ENCODE data around the gene GPC3. TPM values are rescaled to one million over a fixed set of nuclear protein-coding genes. Genes with fewer than 3 reads are reported as not detected.

Gene GPC3
- polyA plus RNA-seq, 1 experiment, result not detected

DNA sequence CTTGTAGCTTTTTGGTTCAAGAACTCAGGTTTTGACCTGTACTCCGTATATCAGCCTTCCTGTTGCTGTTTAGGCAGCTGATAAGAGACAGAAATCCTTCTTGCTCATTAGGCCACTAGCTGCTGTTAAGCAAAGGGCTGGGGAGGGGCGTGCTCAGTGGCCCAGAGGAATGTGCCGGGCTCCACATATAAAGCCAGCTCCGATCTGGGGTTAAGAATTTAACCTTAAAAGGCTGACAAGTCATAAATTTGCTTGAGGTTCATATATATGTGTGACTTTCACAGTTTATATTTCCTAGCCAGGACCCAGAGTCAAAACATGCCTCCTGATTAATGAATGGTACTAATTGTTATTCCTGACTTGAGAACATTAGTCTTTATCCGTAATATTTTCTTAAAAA, 15.3 kb downstream of the GPC3 start:
- POLR2A ChIA-PET, result no interaction called here
- no peak for DNase-seq (ENCODE audit: low read depth)
- no peak overlapping the region for H3K4me3 ChIP-seq (ENCODE audit: low read depth, low read length)
- CTCF ChIA-PET, result no interaction called here
- no peaks in the 10 kb centered on the region for H3K36me3 ChIP-seq (ENCODE audit: control insufficient read depth, insufficient read depth, low read length)
- H3K27me3 ChIP-seq (ENCODE audit: control insufficient read depth, insufficient read depth, low read length), result no peaks in the 10 kb centered on the region
- TF ChIP-seq, protein P1, sequence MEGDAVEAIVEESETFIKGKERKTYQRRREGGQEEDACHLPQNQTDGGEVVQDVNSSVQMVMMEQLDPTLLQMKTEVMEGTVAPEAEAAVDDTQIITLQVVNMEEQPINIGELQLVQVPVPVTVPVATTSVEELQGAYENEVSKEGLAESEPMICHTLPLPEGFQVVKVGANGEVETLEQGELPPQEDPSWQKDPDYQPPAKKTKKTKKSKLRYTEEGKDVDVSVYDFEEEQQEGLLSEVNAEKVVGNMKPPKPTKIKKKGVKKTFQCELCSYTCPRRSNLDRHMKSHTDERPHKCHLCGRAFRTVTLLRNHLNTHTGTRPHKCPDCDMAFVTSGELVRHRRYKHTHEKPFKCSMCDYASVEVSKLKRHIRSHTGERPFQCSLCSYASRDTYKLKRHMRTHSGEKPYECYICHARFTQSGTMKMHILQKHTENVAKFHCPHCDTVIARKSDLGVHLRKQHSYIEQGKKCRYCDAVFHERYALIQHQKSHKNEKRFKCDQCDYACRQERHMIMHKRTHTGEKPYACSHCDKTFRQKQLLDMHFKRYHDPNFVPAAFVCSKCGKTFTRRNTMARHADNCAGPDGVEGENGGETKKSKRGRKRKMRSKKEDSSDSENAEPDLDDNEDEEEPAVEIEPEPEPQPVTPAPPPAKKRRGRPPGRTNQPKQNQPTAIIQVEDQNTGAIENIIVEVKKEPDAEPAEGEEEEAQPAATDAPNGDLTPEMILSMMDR (IDR thresholded peaks at IDR 0.05; ENCODE audit: insufficient read depth, low read depth, low read length), result no peak

GRCh38 chrX:133969191-133969590, 16.2 kb downstream of the GPC3 start:
- TF ChIP-seq, protein P1 (IDR thresholded peaks at IDR 0.05; ENCODE audit: insufficient read depth, low read depth, low read length), result no peak
- Histone ChIP-seq H3K36me3 (ENCODE audit: control insufficient read depth, insufficient read depth, low read length) (no peaks in the 10 kb centered on the region), H3K4me3 (ENCODE audit: low read depth, low read length) (no peak overlapping the region), H3K27me3 (ENCODE audit: control insufficient read depth, insufficient read depth, low read length) (no peaks in the 10 kb centered on the region)
- POLR2A ChIA-PET, result no interaction called here
- CTCF ChIA-PET, result no interaction called here
- no peak for DNase-seq (ENCODE audit: low read depth)

- TF ChIP-seq, protein P1 (IDR thresholded peaks at IDR 0.05; ENCODE audit: insufficient read depth, low read depth, low read length), result no peak
- ChIA-PET CTCF (no interaction called here), POLR2A (no interaction called here)
- DNase-seq (ENCODE audit: low read depth), result no peak
- Histone ChIP-seq H3K36me3 (ENCODE audit: control insufficient read depth, insufficient read depth, low read length) (no peaks in the 10 kb centered on the region), H3K27me3 (ENCODE audit: control insufficient read depth, insufficient read depth, low read length) (no peaks in the 10 kb centered on the region), H3K4me3 (ENCODE audit: low read depth, low read length) (no peak overlapping the region)
Measured at GRCh38 chrX:133968109-133968508, 17.3 kb downstream of the GPC3 start.

DNA sequence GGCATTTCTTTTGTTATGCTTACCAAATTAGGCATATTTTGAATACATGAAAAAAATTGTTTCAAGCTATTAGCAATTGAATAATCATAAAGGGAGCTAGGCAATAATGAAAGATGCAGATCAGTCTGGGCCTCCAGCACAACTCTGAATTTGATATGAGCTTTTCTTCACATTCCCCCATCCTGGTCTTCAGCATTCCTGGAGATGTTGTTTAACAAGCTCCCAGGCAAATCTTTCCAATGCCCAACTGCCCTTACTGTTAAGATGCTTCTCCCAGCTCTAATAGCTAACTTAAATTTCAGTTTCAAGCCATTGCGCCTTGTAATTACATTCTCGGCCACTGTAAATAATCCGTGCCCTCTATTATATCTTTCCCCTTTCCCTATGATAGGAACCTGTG, 19.2 kb downstream of the GPC3 start:
- POLR2A ChIA-PET, result no interaction called here
- Histone ChIP-seq H3K27me3 (ENCODE audit: control insufficient read depth, insufficient read depth, low read length) (no peaks in the 10 kb centered on the region), H3K36me3 (ENCODE audit: control insufficient read depth, insufficient read depth, low read length) (no peaks in the 10 kb centered on the region), H3K4me3 (ENCODE audit: low read depth, low read length) (no peak overlapping the region)
- TF ChIP-seq, protein P1 (IDR thresholded peaks at IDR 0.05; ENCODE audit: insufficient read depth, low read depth, low read length), result no peak
- DNase-seq (ENCODE audit: low read depth), result no peak
- CTCF ChIA-PET, result no interaction called here

- no peak for DNase-seq (ENCODE audit: low read depth)
- no peaks in the 10 kb centered on the region for H3K27me3 ChIP-seq (ENCODE audit: control insufficient read depth, insufficient read depth, low read length)
- ChIA-PET CTCF (no interaction called here), POLR2A (no interaction called here)
- H3K4me3 ChIP-seq (ENCODE audit: low read depth, low read length), result no peak overlapping the region
- TF ChIP-seq, protein P1 (IDR thresholded peaks at IDR 0.05; ENCODE audit: insufficient read depth, low read depth, low read length), result no peak
- no peaks in the 10 kb centered on the region for H3K36me3 ChIP-seq (ENCODE audit: control insufficient read depth, insufficient read depth, low read length)
Measured at GRCh38 chrX:133965321-133965720, 20.1 kb downstream of the GPC3 start.

Data from BJ (cell line).